Measurements from ENCODE around the gene MLNR. TPM values are rescaled to one million over a fixed set of nuclear protein-coding genes. Genes with fewer than 3 reads are reported as not detected.

MLNR gene
- polyA plus RNA-seq, 3 donors, result not detected

- TF ChIP-seq CTCF (IDR thresholded peaks at IDR 0.05), result no peak
- H3K27me3 Mint-ChIP-seq (ENCODE audit: low read depth in 3 of 3), result peaks cover 0 to 2% (median 0%) of the 10 kb centered on the region in 3 donors
- Histone ChIP-seq H3K27me3 (ENCODE audit: control insufficient read depth in 2 of 2, insufficient read depth in 2 of 2, low read length in 2 of 2) (no peaks in the 10 kb centered on the region), H3K4me1 (ENCODE audit: control insufficient read depth in 1 of 2, insufficient read depth in 2 of 2, low read length in 2 of 2) (peaks cover 22 to 24% of the 10 kb centered on the region in 2 donors), H3K4me2 (replicated peaks; ENCODE audit: extremely low read depth, low read length, poor library complexity, severe bottlenecking) (no peak overlapping the region), H3K9me3 (replicated peaks in 1 of 2; ENCODE audit: control insufficient read depth in 1 of 2, insufficient read depth in 1 of 2, low read length in 2 of 2) (no peaks in the 10 kb centered on the region), H3K4me3 (replicated peaks in 1 of 3; ENCODE audit: low read depth in 2 of 3, low read length in 3 of 3) (no peak overlapping the region), H3K27ac (ENCODE audit: low read depth in 1 of 2, low read length in 2 of 2) (no peak overlapping the region), H4K20me1 (ENCODE audit: insufficient read depth, low read length) (no peaks in the 10 kb centered on the region), H3K9ac (ENCODE audit: insufficient read depth, low read length, poor library complexity, severe bottlenecking) (no peak overlapping the region), H3K36me3 (replicated peaks in 1 of 2; ENCODE audit: control insufficient read depth in 1 of 2, insufficient read depth in 2 of 2, low read length in 2 of 2) (peaks cover 22 to 41% of the 10 kb centered on the region in 2 donors), H2AFZ (ENCODE audit: insufficient read depth, low read depth, low read length, poor library complexity, severe bottlenecking) (no peak overlapping the region), H3K79me2 (ENCODE audit: insufficient read depth, low read length) (no peaks in the 10 kb centered on the region)
- no CpG with 5 or more reads among the region's 1 CpG for WGBS (ENCODE audit: insufficient coverage)
- H3K36me3 Mint-ChIP-seq, result peaks cover 29 to 37% of the 10 kb centered on the region in 2 donors
- no peak overlapping the region for H3K4me3 Mint-ChIP-seq
- intact Hi-C loops (cut with micrococcal nuclease), result no loop called here
- H3K4me1 Mint-ChIP-seq, result peaks cover 25% of the 10 kb centered on the region
- H3K27ac Mint-ChIP-seq, result no peak overlapping the region
- H3K9me3 Mint-ChIP-seq, result peaks cover 0 to 3% (median 0%) of the 10 kb centered on the region in 7 donors
- DNase-seq, result no peak
Measured at GRCh38 chr13:49210114-49210513, 10.0 kb upstream of the MLNR start.

- Histone ChIP-seq H3K4me3 (replicated peaks in 1 of 3; ENCODE audit: low read depth in 2 of 3, low read length in 3 of 3) (no peak overlapping the region), H3K27ac (ENCODE audit: low read depth in 1 of 2, low read length in 2 of 2) (no peak overlapping the region), H3K27me3 (ENCODE audit: control insufficient read depth in 2 of 2, insufficient read depth in 2 of 2, low read length in 2 of 2) (no peaks in the 10 kb centered on the region), H3K79me2 (ENCODE audit: insufficient read depth, low read length) (no peaks in the 10 kb centered on the region), H4K20me1 (ENCODE audit: insufficient read depth, low read length) (no peaks in the 10 kb centered on the region), H3K9me3 (replicated peaks in 1 of 2; ENCODE audit: control insufficient read depth in 1 of 2, insufficient read depth in 1 of 2, low read length in 2 of 2) (peaks cover 0 to 3% of the 10 kb centered on the region in 2 donors), H2AFZ (ENCODE audit: insufficient read depth, low read depth, low read length, poor library complexity, severe bottlenecking) (no peak overlapping the region), H3K36me3 (replicated peaks in 1 of 2; ENCODE audit: control insufficient read depth in 1 of 2, insufficient read depth in 2 of 2, low read length in 2 of 2) (peaks cover 21 to 36% of the 10 kb centered on the region in 2 donors), H3K4me1 (ENCODE audit: control insufficient read depth in 1 of 2, insufficient read depth in 2 of 2, low read length in 2 of 2) (peaks cover 27 to 29% of the 10 kb centered on the region in 2 donors), H3K4me2 (replicated peaks; ENCODE audit: extremely low read depth, low read length, poor library complexity, severe bottlenecking) (no peak overlapping the region), H3K9ac (ENCODE audit: insufficient read depth, low read length, poor library complexity, severe bottlenecking) (no peak overlapping the region)
- Mint-ChIP-seq H3K36me3 (peaks cover 27 to 35% of the 10 kb centered on the region in 2 donors), H3K27me3 (ENCODE audit: low read depth in 3 of 3) (peaks cover 0 to 2% (median 0%) of the 10 kb centered on the region in 3 donors), H3K9me3 (peaks cover 0 to 6% (median 0%) of the 10 kb centered on the region in 7 donors), H3K27ac (no peak overlapping the region), H3K4me3 (no peak overlapping the region), H3K4me1 (peaks cover 29% of the 10 kb centered on the region)
- WGBS (ENCODE audit: insufficient coverage), result 83% methylated on average over 3 of the region's 5 CpGs
- intact Hi-C loops (cut with micrococcal nuclease), result no loop called here
- no peak for DNase-seq
- TF ChIP-seq CTCF (IDR thresholded peaks at IDR 0.05), result no peak
Measured at GRCh38 chr13:49210669-49211068, 9.5 kb upstream of the MLNR start.

Measured in CD14-positive monocyte (primary cell).